HL-60 (cell line): ENCODE results near the gene RNF25.

Source experiments
- DNase-seq, 2 experiments: peaks; one replicate each; pipeline ENCODE4 v3.0.0-alpha.2; 2010 to 2020; ENCODE audit warnings: low read depth in 1 of 2, low spot score in 1 of 2
- H3K27ac ChIP-seq: fragments of 250-450 bp; sonication (Bioruptor Pico); replicated peaks from 2 replicates; pipeline ENCODE4 v1.5.1; 2020; ENCODE audit warnings: mild to moderate bottlenecking, moderate library complexity
- H3K27me3 ChIP-seq: fragments of 250-450 bp; sonication (Bioruptor Pico); 2 replicates; pipeline ENCODE4 v1.5.1; 2021; ENCODE audit warnings: mild to moderate bottlenecking, moderate library complexity; ENCODE audit not compliant: insufficient read depth, poor library complexity, severe bottlenecking
- H3K4me3 ChIP-seq: replicated peaks from 2 replicates; pipeline ENCODE4 v1.5.1; 2011; ENCODE audit warnings: mild to moderate bottlenecking, control low read depth, low read length; ENCODE audit not compliant: insufficient read depth
- CTCF ChIP-seq: IDR thresholded peaks from one replicate; pipeline ENCODE4 v1.5.1; 2011; ENCODE audit warnings: low read length, control low read depth, inconsistent platforms; ENCODE audit not compliant: insufficient read depth
- GABPA ChIP-seq: IDR thresholded peaks from 2 replicates; pipeline ENCODE4 v1.6.1; 2012; ENCODE audit warnings: low read depth
- POLR2AphosphoS5 ChIP-seq: IDR thresholded peaks from 2 replicates; pipeline ENCODE4 v1.6.1; 2012; ENCODE audit warnings: low read depth
- REST ChIP-seq: IDR thresholded peaks from 2 replicates; pipeline ENCODE4 v1.6.1; 2012; ENCODE audit warnings: low read depth; ENCODE audit not compliant: insufficient replicate concordance
- SPI1 ChIP-seq: IDR thresholded peaks from 2 replicates; pipeline ENCODE4 v1.6.1; 2012; ENCODE audit warnings: low read depth, mild to moderate bottlenecking, borderline replicate concordance
- long read RNA-seq: library from polyadenylated mRNA; unstranded; transcript quantifications from one replicate; pipeline ENCODE4 v2.0.0, GENCODE V29; 2020

The RNF25 gene
- long read RNA-seq, transcript RNF25-201 (10 exons, 1,914 nt): major isoform, 92 of 95 reads
- long read RNA-seq, partial matches to known transcripts: 0 of 95 reads
- long read RNA-seq, other reads (novel, unspliced or antisense): 3 of 95 reads

GRCh38 chr2:218671654-218672566 lies at the start of gene RNF25, which contains the start of gene STK36:
TSS of gene RNF25 (minus strand) at chr2:218672002. CDS start at chr2:218671970, 32 bp downstream.
TSS of gene STK36 (plus strand) at chr2:218672086. CDS start at chr2:218672830, 744 bp downstream.
- peak within 1 kb of the TSS; percentile 100 for H3K4me3 ChIP-seq
- peak; percentile 63 to 82 for DNase-seq
- TF ChIP-seq GABPA (peak; percentile 97), SPI1 (peak; percentile 47; the same call in 1 of the 2 replicates), REST (no peak), POLR2AphosphoS5 (peak; percentile 70; the same call in 1 of the 2 replicates)
- no peaks in the 10 kb centered on the region for H3K27me3 ChIP-seq
- peak within 1 kb of the TSS; percentile 71 for H3K27ac ChIP-seq

GRCh38 chr2:218721488-218721887 lies 49.7 kb upstream of the RNF25 start:
- DNase-seq: no peak
- no peaks in the 10 kb centered on the region for H3K27me3 ChIP-seq
- no peak overlapping the region for H3K27ac ChIP-seq
- TF ChIP-seq CTCF: no peak
- no peak for TF ChIP-seq SPI1
- no peak for TF ChIP-seq REST
- TF ChIP-seq POLR2AphosphoS5: no peak
- no peak for TF ChIP-seq GABPA
- no peak overlapping the region for H3K4me3 ChIP-seq

- TF ChIP-seq REST: no peak
- TF ChIP-seq POLR2AphosphoS5: no peak
- TF ChIP-seq GABPA: no peak
- DNase-seq: no peak
- Histone ChIP-seq H3K4me3 (no peak overlapping the region), H3K27ac (no peak overlapping the region), H3K27me3 (no peaks in the 10 kb centered on the region)
Observed at GRCh38 chr2:218720048-218721041, 48.5 kb upstream of the RNF25 start.
